GM12892 (cell line): ENCODE results near the gene GOLM1.

ENCODE experiments used
- DNase-seq: peaks from one replicate; pipeline ENCODE4 v3.0.0; 2011; ENCODE audit not compliant: insufficient read length
- FAIRE-seq: peaks from 2 replicates; lab custom pipeline; 2011; peaks lifted over from hg19 to GRCh38; lab: Jason Lieb, UNC
- POLR2A ChIP-seq: IDR thresholded peaks from 2 replicates; pipeline ENCODE4 v1.6.1; 2011; ENCODE audit warnings: low read depth, low read length, control low read depth
- POLR2AphosphoS5 ChIP-seq: IDR thresholded peaks from 2 replicates; pipeline ENCODE4 v1.6.1; 2011; ENCODE audit warnings: low read depth, low read length, control low read depth
- TAF1 ChIP-seq: IDR thresholded peaks from 2 replicates; pipeline ENCODE4 v1.6.1; 2011; ENCODE audit warnings: low read depth, mild to moderate bottlenecking, control low read depth, low read length, borderline replicate concordance

The GOLM1 gene

GRCh38 chr9:86047361-86047760, 52.0 kb downstream of the GOLM1 start:
- DNase-seq: no peak
- TF ChIP-seq POLR2A (no peak), POLR2AphosphoS5 (no peak), TAF1 (no peak)
- FAIRE-seq: no peak

- DNase-seq (no peak), FAIRE-seq (no peak)
- no peak for TF ChIP-seq POLR2AphosphoS5
- TF ChIP-seq POLR2A: no peak
- TF ChIP-seq TAF1: no peak
These were observed 52.4 kb downstream of the GOLM1 start for GRCh38 chr9:86046930-86047341.

GRCh38 chr9:86046071-86046636, 53.2 kb downstream of the GOLM1 start:
- no peak for FAIRE-seq
- TF ChIP-seq TAF1 (no peak), POLR2AphosphoS5 (no peak), POLR2A (no peak)
- DNase-seq: no peak

GRCh38 chr9:86045654-86046053, 53.7 kb downstream of the GOLM1 start:
- DNase-seq (no peak), FAIRE-seq (no peak)
- TF ChIP-seq POLR2A (no peak), TAF1 (no peak), POLR2AphosphoS5 (no peak)

GRCh38 chr9:86043999-86044398, 55.4 kb downstream of the GOLM1 start:
- DNase-seq (no peak), FAIRE-seq (no peak)
- TF ChIP-seq TAF1 (no peak), POLR2A (no peak), POLR2AphosphoS5 (no peak)

GRCh38 chr9:86043586-86043985, 55.8 kb downstream of the GOLM1 start:
- TF ChIP-seq POLR2A (no peak), TAF1 (no peak), POLR2AphosphoS5 (no peak)

GRCh38 chr9:86042199-86042978, 57.0 kb downstream of the GOLM1 start:
- TF ChIP-seq TAF1 (no peak), POLR2A (no peak), POLR2AphosphoS5 (no peak)
- DNase-seq (no peak), FAIRE-seq (no peak)

More at GRCh38 chr9:86043586-86043985, 55.8 kb downstream of the GOLM1 start:
- FAIRE-seq (no peak), DNase-seq (no peak)

- DNase-seq (no peak), FAIRE-seq (no peak)
- TF ChIP-seq POLR2AphosphoS5: no peak
- no peak for TF ChIP-seq POLR2A
- no peak for TF ChIP-seq TAF1
These were observed 58.0 kb downstream of the GOLM1 start for GRCh38 chr9:86041311-86041741.

GRCh38 chr9:86040861-86041155, 58.5 kb downstream of the GOLM1 start:
- TF ChIP-seq POLR2A: no peak
- no peak for TF ChIP-seq POLR2AphosphoS5
- TF ChIP-seq TAF1: no peak
- FAIRE-seq (no peak), DNase-seq (no peak)

GRCh38 chr9:86039991-86040860, 59.1 kb downstream of the GOLM1 start:
- FAIRE-seq (no peak), DNase-seq (no peak)
- TF ChIP-seq POLR2AphosphoS5: no peak
- no peak for TF ChIP-seq TAF1
- no peak for TF ChIP-seq POLR2A

- FAIRE-seq: no peak
- DNase-seq: no peak
- TF ChIP-seq POLR2AphosphoS5 (no peak), POLR2A (no peak), TAF1 (no peak)
These were observed 62.8 kb downstream of the GOLM1 start for GRCh38 chr9:86036555-86036954.
